ENCODE data around the gene ALK.

- TF ChIP-seq, protein P1, sequence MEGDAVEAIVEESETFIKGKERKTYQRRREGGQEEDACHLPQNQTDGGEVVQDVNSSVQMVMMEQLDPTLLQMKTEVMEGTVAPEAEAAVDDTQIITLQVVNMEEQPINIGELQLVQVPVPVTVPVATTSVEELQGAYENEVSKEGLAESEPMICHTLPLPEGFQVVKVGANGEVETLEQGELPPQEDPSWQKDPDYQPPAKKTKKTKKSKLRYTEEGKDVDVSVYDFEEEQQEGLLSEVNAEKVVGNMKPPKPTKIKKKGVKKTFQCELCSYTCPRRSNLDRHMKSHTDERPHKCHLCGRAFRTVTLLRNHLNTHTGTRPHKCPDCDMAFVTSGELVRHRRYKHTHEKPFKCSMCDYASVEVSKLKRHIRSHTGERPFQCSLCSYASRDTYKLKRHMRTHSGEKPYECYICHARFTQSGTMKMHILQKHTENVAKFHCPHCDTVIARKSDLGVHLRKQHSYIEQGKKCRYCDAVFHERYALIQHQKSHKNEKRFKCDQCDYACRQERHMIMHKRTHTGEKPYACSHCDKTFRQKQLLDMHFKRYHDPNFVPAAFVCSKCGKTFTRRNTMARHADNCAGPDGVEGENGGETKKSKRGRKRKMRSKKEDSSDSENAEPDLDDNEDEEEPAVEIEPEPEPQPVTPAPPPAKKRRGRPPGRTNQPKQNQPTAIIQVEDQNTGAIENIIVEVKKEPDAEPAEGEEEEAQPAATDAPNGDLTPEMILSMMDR (IDR thresholded peaks at IDR 0.05; ENCODE audit: low read length): no peak
- no peak for TF ChIP-seq EZH2 (IDR thresholded peaks at IDR 0.05; ENCODE audit: borderline replicate concordance, low read length)
Observed at GRCh38 chr2:29931818-29932217, 10.4 kb upstream of the ALK start.
